GM21390 (cell line): Measurements from ENCODE around the gene COIL.
A peak's percentile ranks its signal among the peaks of the same experiment; 100 is the strongest.

ENCODE experiments used
- ATAC-seq: cut with Tn5 transposase; IDR thresholded peaks from one replicate; pipeline ENCODE4 v1.9.1; 2021; ENCODE audit not compliant: unreplicated experiment

Gene COIL

DNA sequence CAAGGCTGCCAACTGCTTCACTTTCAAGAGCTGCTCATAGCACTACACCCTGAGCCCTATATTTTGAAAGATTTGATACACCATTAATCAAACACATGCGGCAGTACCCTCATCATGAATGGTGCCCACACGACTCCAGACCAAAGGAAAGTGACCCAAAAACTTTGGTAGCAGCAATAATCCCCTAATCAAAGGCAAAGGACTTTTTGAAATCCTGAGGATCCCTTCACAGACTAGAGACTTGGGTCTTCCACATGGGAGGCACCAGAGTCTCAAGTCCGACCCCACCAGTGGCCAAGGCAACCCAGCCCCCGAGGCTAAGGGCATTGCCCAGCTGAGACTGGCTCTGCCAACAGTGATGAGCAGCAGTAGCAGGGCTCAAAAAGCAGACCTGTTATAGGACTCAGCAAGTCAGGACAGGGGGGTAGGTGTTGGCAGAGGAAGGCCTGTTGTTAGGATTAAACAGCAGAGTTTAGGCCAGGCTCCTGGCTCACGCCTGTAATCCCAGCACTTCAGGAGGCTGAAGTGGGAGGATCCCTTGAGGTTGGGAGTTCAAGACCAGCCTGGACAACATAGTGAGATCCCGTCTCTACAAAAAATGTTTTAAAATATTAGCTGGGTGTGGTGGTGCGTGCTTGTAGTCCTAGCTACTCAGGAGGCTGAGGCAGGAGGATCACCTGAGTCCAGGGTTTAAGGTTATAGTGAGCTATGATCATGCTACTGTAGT lies 50.2 kb downstream of the COIL start:
- ATAC-seq, result no peak

DNA sequence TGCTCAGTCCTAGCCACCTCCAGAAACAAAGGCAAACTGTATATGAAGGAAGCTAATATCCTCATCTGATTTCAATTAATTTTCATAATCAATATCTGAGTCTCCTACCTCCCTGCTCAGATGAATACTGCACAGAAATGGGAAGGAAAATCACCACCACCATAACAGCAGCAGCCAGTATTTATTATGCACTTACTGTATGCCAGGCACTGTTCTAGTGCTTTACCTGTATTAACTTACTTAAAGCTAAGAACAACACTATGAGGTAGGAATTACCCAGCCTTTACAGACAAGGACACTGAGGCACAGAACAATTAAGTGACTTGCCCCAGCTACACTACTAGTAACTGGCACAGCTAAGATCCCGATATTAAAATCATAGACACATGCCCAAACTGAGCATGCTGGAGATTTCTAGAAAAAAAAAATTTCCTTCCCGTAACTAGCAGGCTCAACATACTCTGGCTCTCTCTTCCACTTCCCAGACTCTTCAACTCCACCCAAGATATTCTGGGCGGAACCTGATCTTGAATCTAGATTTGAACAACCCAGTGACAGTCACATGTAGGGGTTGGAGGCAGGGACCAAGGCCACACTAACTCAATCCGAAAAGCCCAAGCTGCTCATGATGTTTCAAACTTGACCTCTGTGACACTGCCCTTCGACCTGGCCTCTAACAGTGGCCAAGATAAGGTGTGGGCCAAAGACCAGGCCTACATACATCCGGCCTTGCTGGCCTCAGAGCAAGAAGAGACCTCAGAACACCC lies 50.9 kb downstream of the COIL start:
- no peak for ATAC-seq

DNA sequence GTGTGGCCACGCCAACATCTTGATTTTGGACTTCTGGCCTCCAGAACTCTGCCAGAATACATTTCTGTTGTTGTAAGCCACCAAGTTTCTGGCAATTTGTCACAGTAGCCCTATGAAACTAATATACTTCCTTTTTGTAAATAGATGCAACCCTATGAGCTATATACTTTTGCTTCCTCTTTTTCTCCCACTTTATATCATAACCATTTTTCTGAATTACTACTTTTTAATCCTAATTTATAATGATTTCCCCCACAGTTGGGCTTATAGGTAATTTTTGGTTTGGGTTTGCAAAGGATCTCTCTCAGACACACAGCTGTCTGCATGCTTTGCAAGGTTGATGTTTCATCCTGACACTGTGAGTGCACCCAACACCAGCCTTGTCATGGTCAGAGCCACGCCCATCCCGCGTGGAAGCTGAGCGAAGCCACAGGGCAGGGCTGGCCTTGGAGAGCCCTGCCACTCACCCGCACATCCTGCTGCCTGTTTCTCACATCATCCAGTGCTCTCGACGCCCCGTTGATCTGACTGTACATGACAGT lies 52.8 kb downstream of the COIL start:
- peak; percentile 85 for ATAC-seq

DNA sequence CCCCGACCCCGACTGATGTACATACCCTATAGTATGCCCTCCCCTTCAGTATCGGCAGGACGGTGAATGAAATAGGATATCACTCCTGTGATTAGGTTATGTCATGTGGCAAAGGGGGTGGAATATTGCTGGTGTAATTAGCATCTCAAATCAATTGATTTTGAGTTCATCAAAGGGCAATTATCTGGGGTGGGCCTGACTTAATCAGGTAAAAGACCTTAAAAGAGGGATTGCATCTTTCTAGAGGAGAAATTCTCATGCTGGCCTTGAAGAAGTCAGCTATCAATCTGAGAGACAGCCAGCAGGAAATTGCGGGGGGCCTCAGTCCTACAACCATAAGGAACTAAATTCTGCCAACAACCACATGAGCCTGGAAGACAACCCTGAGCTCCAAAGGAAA lies 57.3 kb downstream of the COIL start:
- no peak for ATAC-seq

DNA sequence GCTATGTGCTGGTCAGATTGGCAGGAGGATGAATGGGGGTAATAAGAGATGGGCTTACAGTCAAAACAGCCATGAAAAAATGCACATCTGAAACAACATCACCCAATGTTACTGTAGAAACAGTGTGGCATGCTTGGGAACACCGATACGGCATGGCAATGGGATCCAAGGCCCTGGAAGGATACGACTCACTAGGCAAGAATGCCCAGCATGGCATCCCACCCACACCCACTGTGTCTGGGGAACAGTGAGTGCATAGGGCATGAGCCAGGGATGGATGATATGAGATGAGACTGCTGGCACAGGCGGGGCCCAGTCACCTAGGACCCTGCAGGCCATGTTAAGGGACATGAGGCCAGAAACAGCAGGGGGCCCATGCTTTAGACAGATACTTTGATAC lies 58.5 kb downstream of the COIL start:
- ATAC-seq, result no peak

DNA sequence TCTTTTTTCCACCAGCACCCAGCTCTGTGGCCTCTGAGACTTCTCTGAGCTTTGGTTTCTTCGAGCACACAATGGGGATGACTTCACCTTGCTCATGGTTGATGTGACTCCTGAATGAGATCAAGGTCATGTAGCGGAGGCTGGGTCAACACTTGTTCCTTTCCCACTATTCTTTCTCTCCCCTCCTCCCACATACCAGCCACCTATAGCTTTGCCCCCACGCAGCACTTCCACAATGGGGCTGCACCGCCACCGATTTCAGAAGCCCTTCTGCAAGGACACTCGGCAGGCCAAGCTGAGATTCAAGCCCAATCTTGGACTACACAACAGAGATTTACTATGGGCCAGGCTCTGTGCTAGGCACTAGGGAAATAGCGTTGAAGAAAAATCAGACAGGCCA lies 61.4 kb downstream of the COIL start:
- ATAC-seq, result no peak

DNA sequence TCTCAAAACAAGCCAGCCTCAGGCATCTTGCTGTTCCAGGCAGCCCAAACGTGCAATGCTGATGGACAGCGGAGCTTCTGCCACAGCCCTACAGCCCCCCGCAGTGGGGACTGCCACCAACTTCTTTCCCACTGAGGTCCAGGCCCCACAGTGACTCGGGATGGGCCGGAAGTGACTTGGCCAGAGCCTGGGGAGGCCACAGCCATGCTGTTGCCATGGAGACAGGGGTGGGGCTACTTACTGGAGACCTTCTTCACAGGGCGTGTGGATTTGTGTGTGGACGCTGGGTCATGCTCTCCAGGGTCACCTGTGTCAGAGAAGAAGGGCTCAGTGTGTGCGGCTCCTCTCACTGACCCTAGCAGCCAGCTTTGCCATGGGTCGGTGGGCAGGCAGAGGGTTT lies 62.0 kb downstream of the COIL start:
- ATAC-seq, result no peak

DNA sequence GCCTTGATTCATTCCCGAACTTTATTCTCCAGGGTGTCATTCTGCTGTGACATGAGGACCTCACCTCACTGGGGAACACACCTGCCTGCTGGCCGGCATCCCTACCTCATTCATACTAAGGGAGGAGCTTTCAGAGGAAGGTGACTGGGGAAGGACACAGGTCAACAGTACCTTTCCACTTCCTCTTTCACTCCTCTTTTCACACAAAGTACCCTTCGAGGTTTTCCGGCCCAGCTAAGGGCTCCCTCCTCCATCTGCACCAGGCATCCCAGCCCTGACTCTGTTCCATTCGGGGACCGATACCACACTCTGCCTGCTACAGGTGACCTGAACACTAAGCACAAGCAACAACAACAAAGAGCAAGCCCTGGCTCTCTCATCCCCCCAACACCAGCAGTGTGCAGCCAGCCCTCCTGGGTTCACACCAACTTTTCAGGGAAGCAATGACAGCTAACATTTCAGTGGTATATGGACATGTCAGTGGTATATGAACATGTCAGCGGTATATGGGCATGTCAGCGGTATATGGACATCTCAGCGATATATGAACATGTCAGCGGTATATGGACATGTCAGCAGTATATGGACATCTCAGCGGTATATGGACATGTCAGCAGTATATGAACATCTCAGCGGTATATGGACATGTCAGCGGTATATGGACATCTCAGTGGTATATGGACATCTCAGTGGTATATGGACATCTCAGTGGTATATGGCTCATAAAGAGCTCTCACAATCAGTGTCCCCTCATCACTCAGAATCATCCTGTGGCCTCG lies 63.0 kb downstream of the COIL start:
- peak; percentile 69 for ATAC-seq

DNA sequence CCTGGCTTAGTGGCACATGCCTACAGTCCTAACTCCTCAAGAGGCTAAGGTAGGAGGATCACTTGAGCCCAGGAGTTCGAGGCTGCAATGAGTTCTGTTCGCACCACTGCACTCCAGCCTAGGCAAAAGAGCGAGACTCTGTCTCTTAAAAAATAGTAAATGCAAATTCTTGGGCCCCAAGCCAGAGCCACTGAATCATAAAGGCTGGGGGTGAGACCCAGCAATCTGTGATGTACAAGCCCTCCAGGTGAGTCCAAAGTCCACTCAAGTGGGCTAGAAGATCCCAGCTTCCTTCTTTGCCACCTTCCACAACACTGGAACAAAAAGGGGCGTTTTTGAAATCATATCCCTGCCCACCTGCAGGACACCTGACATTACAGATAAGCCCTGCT lies 63.9 kb downstream of the COIL start:
- ATAC-seq, result no peak

DNA sequence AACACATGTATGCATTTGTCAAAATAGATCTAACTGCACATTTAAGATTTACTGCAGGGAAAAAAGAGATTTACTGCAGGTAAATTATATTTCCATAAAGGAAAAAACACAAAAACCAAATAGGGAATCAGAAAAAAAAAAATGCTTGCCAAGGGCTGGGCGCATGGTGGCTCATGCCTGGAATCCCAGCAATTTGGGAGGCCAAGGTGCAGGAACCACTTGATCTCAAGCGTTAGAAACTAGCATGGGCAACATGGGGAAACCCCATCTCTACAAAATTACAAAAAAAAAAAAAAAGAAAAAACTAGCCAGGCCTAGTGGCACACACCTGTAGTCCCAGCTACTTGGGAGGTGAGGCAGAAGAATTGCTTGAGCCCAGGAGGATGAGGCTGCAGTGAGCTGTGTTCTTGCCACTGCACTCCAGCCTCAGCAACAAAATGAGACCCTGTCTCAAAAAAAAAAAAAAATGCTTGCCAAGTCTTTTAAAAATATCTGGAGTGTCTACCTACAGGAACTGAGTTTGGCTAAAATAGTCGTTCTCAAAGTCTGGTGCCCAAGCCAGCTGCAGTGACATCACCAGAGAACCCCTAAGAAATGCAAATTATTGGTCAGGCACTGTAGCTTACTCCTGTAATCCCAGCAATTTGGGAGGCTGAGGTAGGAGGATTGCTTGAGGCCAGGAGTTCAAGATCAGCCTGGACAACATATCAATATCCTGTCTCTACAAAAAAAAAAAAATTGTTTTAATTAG lies 64.5 kb downstream of the COIL start:
- no peak for ATAC-seq

DNA sequence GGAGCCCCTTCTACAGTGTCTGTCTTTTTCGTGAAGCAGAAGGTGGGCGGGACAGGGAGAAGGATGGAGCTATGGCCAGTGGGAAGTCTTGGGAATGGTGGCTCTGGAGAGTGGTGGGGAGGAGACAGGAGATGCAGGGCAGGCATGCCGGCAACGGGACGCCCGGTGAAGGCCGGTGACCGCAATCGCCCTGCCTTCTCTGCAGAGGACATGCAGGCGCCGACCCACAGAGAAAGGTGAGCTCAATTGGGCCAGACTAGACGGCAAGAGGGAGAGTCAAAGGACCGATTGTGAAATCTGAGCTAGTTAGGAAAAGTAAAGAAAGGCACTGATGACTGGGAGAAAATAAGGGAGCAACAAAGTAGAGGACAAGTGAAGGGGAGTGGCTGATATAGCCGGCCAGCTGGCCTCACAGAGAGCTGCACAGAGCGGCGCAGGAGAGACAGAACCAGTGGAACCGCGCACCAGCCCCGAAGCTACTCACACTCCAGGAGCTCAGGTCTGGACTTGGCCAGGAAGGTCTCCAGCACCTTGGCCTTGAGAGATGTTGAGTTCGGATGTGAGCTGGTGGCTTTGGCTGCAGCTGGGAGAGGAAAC lies 65.9 kb downstream of the COIL start:
- ATAC-seq, result no peak

DNA sequence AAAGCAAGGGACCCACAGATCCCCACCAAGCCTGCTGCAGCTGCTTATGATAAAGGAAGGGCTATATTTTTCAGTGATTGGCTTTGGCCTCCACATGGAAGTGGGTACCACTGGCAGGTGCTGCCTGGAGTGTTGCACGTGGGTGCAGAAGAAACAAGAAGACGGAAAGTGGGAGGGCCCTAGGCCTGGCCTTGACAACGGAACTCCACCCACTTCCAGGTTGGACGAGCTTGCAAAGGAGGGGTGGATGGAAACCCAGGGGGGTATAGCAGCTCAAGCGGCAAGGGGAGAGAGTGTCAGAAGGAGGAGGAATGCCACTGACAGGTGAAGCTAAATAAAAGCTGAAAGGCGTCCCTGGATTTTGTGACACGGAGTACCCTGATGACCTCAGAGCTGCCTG lies 67.3 kb downstream of the COIL start:
- no peak for ATAC-seq

DNA sequence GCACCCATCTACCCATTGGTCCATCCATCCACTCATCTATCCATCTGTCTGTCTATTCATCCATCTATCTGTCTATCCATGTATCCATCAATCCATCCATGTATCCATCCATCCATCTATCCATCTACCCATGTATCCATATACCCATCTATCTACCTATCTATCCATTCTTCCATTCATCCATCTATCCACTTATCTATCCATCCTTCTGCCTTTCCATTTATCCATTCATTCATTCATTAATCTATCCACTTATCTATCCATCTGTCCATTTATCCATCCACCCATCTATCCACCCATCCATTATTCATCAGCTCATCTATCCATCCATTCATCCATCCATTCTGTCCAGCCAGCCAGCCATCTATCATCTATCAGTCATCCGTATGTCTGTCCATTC lies 68.5 kb downstream of the COIL start:
- ATAC-seq, result no peak

DNA sequence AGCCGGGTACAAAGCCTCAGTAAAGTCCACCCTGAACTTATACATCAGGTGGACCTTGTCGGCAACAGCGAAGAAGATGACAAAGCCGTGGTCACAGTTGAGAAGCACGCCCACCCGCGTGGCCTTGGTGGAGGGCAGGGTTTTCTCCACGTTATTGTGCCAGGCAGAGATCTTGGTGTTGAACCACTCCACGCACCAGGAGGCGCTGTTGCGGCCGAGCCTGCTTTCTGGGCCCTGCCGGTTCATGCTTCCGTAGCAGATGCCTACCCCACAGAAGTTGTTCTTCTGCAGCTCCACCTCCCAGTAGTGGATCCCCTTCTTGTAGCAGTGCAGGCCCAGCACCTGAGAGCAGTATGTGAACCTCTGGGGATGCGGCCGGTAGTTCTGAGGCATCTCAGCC lies 69.1 kb downstream of the COIL start:
- no peak for ATAC-seq

DNA sequence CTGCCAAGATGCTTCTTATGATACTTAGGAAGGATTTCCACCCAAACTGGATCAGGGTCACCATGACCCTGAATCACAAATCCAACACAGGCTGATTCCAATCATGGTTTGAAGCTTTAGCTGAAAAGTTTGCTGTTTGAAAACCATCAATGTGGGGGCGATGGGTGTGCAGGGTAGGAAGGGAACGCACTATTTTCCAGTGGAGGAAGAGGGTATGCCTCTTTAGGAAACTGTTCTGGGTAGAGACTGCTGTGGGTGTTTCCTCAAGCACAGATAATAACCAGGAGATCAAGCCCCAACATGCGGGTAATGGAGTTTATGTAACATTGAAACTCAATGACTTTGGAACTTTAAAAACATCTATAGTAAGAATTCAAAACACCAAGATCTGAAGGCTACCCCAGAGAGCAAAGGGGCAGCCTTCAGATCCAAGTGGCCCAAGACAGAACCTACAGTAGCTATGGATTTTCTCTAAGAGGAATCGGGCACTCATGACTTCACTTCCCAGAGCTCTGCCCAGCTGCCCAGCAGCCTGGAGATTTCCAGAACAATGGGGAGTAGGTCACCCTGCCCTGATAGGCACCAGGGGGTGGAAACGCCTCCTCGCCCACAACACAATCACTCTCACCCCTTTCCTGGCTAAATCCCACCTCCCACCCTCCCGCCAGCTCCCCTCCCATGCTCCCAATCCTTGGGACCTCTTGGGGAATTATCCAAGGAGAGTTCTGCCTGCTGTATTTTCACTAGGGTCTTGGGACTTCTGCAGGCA lies 69.8 kb downstream of the COIL start:
- no peak for ATAC-seq

DNA sequence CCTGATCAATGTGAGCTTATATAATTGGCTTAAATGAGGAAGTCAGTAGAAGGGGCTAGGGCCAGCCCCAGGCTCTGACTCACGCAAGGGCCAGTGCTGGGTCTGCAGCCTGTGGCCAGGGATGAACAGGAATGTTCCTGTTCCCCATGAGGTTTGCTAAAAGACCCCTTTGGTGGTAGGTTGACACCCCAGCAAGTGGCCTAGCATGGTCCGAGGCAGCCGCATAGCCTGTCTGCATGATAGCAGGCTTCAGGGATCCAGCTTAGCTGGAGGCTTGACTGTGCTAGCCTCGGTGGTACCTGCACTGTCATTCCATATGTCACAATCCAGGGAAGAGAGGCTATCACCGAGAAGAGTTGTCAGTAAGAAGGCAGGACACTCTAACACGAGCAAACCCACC lies 70.5 kb downstream of the COIL start:
- no peak for ATAC-seq
